ENCODE measurements around the gene RPL28. TPM values are rescaled to one million over a fixed set of nuclear protein-coding genes. Genes with fewer than 3 reads are reported as not detected.

Gene RPL28
- total and polyA plus RNA-seq, 2 of the 13 experiments (the other 11 are each of a cell fraction or from before 2014, with no cell fraction given): 105 to 420 TPM

DNA sequence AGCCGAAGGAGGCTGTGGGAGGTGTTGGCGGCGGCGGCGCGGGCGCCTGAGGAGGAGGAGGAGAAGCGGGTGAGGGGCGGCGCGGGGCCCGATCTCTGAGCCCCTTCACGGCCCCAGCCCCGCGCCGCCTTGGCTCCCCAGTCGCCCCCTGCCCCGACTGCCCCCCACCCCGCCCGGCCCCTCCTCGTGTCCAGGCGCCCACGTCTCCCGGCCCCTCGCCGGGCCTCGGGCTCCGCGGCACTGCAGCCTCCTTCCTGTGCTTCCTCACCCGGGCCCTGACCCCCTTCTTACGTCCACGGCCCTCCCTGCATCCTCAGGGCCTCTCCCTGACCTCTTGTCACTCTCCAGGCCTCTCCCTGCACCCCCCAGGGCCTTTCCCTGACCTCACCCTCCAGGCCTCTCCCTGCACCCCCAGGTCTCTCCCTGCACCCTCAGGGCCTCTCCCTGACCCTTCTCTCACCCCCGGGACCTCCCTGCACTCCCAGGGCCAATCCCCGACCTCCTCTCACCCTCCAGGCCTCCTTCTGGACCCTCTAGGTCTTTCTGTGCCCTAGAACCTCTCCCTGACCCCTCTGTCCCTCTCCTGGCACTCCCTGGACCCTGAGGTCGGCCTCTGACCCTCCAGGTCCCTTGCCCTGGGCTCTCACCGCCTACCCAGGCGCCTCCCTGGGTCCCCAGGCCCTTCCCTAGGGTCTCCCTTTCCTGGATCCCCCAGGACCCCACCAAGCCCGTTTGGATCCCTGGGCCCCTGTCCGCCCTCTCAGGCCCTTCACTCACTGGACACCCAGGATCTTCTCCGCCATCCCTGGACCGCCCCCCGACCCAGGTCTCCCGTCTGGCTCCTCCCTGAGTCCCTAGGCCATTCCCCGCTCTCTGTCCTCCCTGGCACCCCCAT is 45.6 kb upstream of the RPL28 start (continued):
- TF ChIP-seq CBX2 (IDR thresholded peaks at IDR 0.05; ENCODE audit: low read depth, low read length): no peak
- no peak for TF ChIP-seq CBX2 (CRISPR knock-in tag; IDR thresholded peaks at IDR 0.05; ENCODE audit: low read depth)
- 0 out of 2 replicates have a peak, but pooled peaks have one; percentile 66 for TF ChIP-seq ZNF414 (CRISPR knock-in tag; IDR thresholded peaks at IDR 0.05)
- peak; percentile 73; the same call in 1 of the 2 replicates for TF ChIP-seq POLR2AphosphoS5 (IDR thresholded peaks at IDR 0.05; ENCODE audit: low read depth, low read length)
- TF ChIP-seq ZNF550 (CRISPR knock-in tag; IDR thresholded peaks at IDR 0.05; ENCODE audit: borderline replicate concordance): no peak
- TF ChIP-seq GMEB2 (CRISPR knock-in tag; IDR thresholded peaks at IDR 0.05; ENCODE audit: low read depth): no peak
- peak; percentile 78; the same call in 1 of the 2 replicates for TF ChIP-seq HES4 (CRISPR knock-in tag; IDR thresholded peaks at IDR 0.05; ENCODE audit: borderline replicate concordance)
- 0 out of 2 replicates have a peak, but pooled peaks have one; percentile 8 for TF ChIP-seq DPF2 (CRISPR knock-in tag; IDR thresholded peaks at IDR 0.05; ENCODE audit: borderline replicate concordance, low read depth)
- TF ChIP-seq ZNF574 (CRISPR knock-in tag; IDR thresholded peaks at IDR 0.05): 0 out of 2 replicates have a peak, but pooled peaks have one; percentile 14
- no peak for TF ChIP-seq PHF21A (CRISPR knock-in tag; IDR thresholded peaks at IDR 0.05)

Measured in HepG2 (cell line).